ENCODE measurements around the gene WNT9B.
"Not testable (repeated sequence)": the region's sequence is repeated elsewhere in the genome, so short reads cannot be mapped to it uniquely, and the experiment has no call there.

The WNT9B gene

DNA sequence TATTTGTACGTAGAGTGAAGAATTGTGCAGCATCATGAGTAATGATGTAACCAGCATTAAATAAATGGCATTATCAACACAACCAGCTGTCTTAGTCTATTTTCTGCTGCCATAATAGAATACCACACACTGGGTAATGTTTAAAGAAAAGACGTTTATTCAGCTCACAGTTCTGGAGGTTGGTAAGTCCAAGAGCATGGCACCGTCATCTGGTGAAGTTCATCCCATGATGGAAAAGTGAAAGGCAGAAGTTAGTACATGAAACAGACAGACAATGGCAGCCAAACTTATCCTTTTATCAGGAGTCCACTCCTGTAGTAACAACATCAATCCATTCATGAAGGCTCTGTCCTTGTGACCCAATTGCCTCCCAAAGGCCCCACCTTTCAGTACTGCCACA lies 65.2 kb downstream of the WNT9B start:
- no peak for DNase-seq

DNA sequence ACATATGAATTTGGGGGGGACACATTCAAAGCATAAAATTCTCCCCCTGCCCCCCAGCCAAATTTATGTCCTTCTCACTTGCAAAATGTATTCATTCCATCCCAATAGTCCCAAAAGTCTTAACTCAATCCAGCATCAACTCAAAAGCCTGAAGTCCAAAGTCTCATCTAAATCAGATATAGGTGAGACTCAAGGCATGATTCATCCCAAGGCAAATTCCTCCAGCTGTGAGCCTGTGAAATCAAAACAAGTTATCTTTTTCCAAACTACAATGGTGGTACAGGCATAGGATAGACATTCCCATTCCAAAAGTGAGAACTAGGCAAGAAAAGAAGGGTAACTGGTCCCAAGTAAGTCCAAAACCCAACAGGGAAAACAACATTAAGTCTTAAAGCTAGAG lies 65.7 kb downstream of the WNT9B start:
- DNase-seq = no peak

DNA sequence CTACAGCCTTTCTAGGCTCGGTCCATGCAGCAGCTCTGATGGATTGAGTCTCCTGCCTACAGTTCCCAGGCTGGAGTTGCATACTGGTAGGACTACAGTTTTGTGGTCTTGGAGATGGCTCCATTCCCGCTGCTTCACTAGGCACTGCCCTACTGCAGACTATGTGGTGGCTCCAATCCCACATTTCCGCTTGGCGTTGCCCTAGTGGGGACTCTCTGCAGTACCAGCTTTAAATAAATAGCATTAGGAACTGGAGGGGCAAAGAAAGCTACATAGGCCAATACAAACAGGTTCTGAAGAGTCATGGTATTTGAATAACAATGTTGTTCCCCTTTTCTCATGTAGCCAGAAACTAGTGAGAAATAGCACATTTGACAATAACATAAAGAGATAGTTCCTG lies 66.1 kb downstream of the WNT9B start:
- no peak for DNase-seq

DNA sequence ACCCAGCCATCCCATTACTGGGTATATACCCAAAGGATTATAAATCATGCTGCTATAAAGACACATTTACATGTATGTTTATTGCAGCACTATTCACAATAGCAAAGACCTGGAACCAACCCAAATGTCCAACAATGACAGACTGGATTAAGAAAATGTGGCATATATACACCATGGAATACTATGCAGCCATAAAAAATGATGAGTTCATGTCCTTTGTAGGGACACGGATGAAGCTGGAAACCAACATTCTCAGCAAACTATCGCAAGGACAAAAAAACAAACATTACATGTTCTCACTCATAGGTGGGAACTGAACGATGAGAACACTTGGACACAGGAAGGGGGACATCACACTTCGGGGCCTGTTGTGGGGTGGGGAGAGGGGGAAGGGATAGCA lies 70.6 kb downstream of the WNT9B start:
- not testable (repeated sequence) for DNase-seq

GRCh38 chr17:46922487-46922803 lies 71.1 kb downstream of the WNT9B start:
- DNase-seq = no peak

- peak; percentile 96 for DNase-seq
These were observed 71.6 kb downstream of the WNT9B start, which contains the start of gene GOSR2 for GRCh38 chr17:46922804-46923635. Gene GOSR2, plus strand, starts transcription at chr17:46923160. Its CDS starts 33 bp downstream, at chr17:46923193.

DNA sequence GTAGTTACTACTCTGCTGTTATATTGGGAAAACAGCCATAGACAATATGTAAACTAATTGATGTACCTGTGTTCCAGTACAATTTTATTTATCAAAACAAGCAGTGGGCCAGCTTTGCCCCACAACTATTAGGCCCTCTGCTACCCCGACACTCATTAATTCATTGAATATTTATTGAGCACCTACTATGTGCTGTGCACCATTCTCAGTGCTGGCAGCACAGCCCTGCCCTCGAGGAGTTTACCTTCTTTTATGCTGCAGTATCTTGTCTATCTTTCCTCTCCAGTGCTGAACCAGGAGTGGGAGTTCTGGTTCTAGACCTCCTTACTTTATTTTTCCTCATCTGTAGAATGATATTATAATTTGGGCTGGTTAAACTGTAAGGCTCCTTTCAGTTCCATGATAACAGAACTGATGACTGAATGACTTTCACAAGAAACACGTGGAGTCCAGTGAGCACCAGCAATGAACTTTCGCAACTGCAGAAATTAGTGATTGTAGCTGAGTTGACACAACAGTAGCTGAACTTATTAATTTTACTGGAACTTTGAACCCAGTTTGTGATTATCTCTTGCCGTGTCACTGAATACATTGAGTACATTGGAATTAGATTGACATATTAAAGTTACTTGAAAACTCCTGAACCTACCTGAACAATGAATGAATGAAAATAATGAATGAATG lies 73.9 kb downstream of the WNT9B start:
- DNase-seq = no peak

DNA sequence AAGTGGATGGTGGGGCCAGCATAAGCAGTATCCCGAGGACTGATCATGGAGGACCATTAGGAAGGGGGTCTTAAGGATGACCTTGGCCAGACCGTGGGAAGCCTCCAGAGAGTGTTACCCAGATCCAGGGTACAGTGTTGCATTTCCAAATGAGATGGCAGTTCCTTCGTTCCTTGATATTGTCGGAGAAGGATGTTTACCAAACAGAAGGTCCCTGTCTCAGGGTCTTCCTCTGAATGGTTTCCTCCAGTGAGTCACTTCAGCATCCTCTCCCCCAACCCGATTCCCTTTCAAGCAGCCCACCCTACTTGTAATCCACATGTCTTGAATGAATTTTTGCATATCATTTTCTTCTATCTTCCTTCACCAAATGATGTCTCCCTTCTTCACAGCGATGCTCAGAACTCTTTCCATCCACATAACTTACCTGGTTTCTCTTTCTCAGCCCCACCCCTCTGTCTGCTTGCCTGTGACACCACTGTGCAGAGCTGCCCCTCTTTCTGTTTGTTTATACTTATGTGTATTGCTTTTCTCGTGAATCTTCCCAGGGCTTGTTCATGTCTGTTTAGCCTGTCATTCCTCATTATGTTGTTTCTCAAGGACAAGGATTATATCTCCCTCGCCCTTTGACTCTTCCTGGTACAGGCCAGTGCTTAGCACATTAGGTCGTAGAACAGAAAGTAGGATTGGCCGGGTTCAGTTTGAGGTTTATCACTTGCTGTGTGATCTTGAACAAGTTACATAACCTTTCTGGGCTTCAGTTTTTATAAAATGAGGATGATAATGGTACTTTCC lies 77.3 kb downstream of the WNT9B start:
- no peak for DNase-seq

DNA sequence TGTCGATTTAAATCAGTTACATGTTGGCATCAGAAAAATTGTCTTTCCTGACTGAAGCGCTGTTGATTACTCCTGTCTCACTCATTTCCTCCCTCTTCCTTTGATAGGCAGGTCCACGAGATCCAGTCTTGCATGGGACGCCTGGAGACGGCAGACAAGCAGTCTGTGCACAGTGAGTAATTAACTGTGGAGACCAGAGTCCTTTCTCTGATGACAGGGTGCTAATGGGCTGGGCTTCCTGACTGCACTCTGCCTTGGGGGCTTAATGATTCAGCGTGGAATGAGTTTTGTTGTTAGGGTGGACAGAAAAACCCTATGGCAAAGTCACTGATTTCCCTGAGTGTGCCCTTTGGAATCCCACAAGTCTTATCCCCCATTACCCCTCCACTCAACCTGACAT lies 78.0 kb downstream of the WNT9B start:
- DNase-seq = no peak

GRCh38 chr17:46930051-46930450 lies 78.7 kb downstream of the WNT9B start:
- DNase-seq = no peak

DNA sequence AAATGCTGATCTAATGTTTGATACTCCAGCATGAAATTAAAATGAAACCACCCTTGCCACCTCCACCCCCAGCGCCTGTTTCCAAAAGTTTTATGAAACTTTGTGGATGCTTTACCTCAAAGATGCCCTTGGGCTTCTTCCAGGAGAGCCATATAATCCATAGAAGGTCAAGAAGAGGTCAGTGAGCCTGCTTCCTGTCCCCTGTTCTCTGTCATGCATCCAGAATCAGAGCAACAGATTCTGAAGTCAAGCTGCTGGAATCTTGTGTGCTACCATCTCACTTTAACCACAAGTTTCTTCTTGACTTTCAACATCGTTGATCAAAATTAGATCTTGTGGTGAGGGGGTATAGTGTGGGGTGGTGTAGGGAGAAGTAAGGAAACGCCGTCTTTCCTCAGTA lies 80.2 kb downstream of the WNT9B start:
- DNase-seq = no peak

DNA sequence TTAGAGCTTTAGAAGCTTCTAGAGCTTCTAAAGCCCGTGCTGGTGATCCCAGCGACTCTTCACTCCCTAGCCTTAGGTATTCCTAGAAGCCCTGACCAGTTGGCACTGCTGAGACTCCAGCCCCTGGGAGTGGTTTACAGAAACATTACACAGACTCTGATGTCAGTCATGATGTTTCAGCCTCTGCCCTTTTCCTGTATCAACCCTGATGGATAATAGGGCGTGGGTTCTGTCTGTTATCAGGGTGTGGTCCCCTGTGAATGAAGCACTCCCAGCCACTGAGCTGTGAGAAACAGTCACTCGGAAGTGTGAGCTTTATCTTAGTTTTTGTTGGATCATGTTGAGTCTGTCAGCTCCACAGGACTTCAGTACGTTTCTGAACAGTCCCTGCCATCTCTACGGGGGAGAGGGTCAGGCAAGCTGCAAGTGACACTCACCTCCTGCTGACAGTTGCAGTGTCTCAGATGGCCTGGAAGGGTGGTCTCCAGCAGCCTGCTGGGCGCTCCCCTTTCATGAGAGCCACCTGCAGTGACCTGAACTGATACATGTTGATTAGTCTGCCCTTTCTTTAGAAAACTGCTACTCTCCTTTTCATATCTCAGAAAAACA lies 84.4 kb downstream of the WNT9B start:
- no peak for DNase-seq

Data from NCI-H774 (cell line).